Type B pancreatic cell (in vitro differentiated cells): ENCODE data around the gene JAKMIP2. TPM values are rescaled to one million over a fixed set of nuclear protein-coding genes. Genes with fewer than 3 reads are reported as not detected.

Experiments
- DNase-seq: peaks from one replicate; pipeline ENCODE4 v3.0.0; 2021; ENCODE audit warnings: mixed read lengths; ENCODE audit not compliant: unreplicated experiment; ENCODE audit errors: extremely low spot score
- H3K27ac Mint-ChIP-seq: 2 replicates; pipeline ENCODE4 v1.8.0; 2021; ENCODE audit warnings: mild to moderate bottlenecking, mixed read lengths
- H3K27me3 Mint-ChIP-seq: 2 replicates; pipeline ENCODE4 v1.8.0; 2021; ENCODE audit warnings: mixed read lengths
- H3K36me3 Mint-ChIP-seq: 2 replicates; pipeline ENCODE4 v1.8.0; 2021; ENCODE audit warnings: mixed read lengths
- H3K4me1 Mint-ChIP-seq: one replicate; pipeline ENCODE4 v1.8.0; 2021; ENCODE audit warnings: mixed read lengths; ENCODE audit not compliant: unreplicated experiment
- H3K4me3 Mint-ChIP-seq: 2 replicates; pipeline ENCODE4 v1.8.0; 2021; ENCODE audit warnings: mild to moderate bottlenecking, mixed read lengths
- H3K9me3 Mint-ChIP-seq: 2 replicates; pipeline ENCODE4 v1.8.0; 2021; ENCODE audit warnings: mixed read lengths
- total RNA-seq: library from RNA; stranded (reverse); gene quantifications from 2 replicates; pipeline ENCODE4 v1.2.1, GENCODE V29; 2021; ENCODE audit warnings: low replicate concordance
- TF ChIP-seq, protein P1 (sequence below): fragments of 200-600 bp; sonication (generic); conservative IDR thresholded peaks from 2 replicates; pipeline ENCODE4 v1.5.0; 2021; ENCODE audit warnings: antibody characterized with exemption, mild to moderate bottlenecking

Gene JAKMIP2
- total RNA-seq, 1 donor from 2014 or later = 13.8 TPM

GRCh38 chr5:147751156-147751830, 31.2 kb downstream of the JAKMIP2 start:
- Mint-ChIP-seq H3K9me3 (no peaks in the 10 kb centered on the region), H3K27me3 (no peaks in the 10 kb centered on the region), H3K4me3 (no peak overlapping the region), H3K4me1 (peaks cover 22% of the 10 kb centered on the region), H3K36me3 (peaks cover 4% of the 10 kb centered on the region), H3K27ac (no peak overlapping the region)
- TF ChIP-seq, protein P1, sequence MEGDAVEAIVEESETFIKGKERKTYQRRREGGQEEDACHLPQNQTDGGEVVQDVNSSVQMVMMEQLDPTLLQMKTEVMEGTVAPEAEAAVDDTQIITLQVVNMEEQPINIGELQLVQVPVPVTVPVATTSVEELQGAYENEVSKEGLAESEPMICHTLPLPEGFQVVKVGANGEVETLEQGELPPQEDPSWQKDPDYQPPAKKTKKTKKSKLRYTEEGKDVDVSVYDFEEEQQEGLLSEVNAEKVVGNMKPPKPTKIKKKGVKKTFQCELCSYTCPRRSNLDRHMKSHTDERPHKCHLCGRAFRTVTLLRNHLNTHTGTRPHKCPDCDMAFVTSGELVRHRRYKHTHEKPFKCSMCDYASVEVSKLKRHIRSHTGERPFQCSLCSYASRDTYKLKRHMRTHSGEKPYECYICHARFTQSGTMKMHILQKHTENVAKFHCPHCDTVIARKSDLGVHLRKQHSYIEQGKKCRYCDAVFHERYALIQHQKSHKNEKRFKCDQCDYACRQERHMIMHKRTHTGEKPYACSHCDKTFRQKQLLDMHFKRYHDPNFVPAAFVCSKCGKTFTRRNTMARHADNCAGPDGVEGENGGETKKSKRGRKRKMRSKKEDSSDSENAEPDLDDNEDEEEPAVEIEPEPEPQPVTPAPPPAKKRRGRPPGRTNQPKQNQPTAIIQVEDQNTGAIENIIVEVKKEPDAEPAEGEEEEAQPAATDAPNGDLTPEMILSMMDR = no peak
- DNase-seq = no peak

DNA sequence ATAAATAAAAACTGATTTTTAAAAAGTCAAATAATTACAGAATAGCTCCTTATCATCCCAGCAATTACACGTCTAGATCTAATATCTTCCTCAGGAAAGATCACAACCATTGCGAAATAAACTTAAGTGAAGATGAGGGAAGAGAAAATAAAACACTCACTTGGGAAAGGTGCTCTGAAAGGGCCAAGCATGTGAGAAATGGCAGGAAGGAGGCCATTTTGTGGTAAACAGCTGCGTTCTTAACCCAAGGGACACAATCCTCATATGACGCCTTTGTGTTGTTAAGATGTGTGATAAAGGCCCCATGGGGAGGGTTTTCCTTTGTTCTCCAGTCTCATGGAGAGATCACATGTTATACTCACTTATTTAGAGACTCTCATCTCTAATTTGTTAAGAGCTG, 32.5 kb downstream of the JAKMIP2 start:
- no peak overlapping the region for H3K4me3 Mint-ChIP-seq
- H3K36me3 Mint-ChIP-seq = peaks cover 4% of the 10 kb centered on the region
- TF ChIP-seq, protein P1 = no peak
- no peak overlapping the region for H3K27ac Mint-ChIP-seq
- H3K4me1 Mint-ChIP-seq = peaks cover 27% of the 10 kb centered on the region
- H3K9me3 Mint-ChIP-seq = no peaks in the 10 kb centered on the region
- DNase-seq = no peak
- no peaks in the 10 kb centered on the region for H3K27me3 Mint-ChIP-seq

DNA sequence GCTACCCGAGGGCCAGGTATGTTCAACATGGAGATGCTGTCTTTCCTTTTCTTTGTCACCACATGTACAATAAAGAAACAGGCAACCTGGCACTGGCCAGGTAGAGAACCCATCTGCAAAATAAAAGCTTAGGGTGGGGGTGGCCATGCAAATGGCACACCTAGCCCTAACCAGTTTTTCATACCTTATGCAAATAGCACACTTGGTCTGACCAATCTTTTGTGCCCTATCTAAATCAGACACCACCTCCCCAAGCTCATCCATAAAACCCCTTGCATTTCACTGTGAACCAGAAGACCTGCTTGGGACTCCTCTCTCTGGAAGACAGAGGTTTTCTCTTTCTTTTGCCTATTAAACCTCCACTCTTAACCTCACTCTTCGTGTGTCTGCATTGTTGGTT, 33.9 kb downstream of the JAKMIP2 start:
- no peak overlapping the region for H3K27ac Mint-ChIP-seq
- TF ChIP-seq, protein P1 = no peak
- peaks cover 4% of the 10 kb centered on the region for H3K36me3 Mint-ChIP-seq
- peaks cover 33% of the 10 kb centered on the region for H3K4me1 Mint-ChIP-seq
- no peak overlapping the region for H3K4me3 Mint-ChIP-seq
- no peaks in the 10 kb centered on the region for H3K9me3 Mint-ChIP-seq
- no peaks in the 10 kb centered on the region for H3K27me3 Mint-ChIP-seq
- no peak for DNase-seq

DNA sequence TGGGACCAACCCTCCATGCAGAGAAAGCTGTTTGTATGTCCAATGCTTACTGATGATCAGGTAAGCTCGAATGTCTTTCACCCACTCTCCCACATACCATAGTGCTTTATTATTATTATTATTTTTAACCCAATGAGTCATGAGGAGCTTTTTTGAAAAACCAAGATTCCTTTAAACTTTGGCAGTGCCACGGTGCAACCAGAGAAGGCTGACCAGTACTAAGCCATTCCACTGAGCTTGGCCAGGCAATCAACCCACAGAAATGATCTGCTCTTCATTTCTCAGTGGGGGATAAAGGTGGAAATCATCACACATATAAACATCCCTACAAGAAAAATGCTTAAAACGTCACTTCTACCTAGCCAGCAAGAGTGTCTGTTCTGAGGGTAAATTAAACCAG, 35.5 kb downstream of the JAKMIP2 start:
- Mint-ChIP-seq H3K4me3 (no peak overlapping the region), H3K27me3 (no peaks in the 10 kb centered on the region), H3K36me3 (no peaks in the 10 kb centered on the region), H3K27ac (no peak overlapping the region), H3K9me3 (no peaks in the 10 kb centered on the region), H3K4me1 (peaks cover 30% of the 10 kb centered on the region)
- TF ChIP-seq, protein P1 = no peak
- DNase-seq = no peak

- DNase-seq = no peak
- no peaks in the 10 kb centered on the region for H3K36me3 Mint-ChIP-seq
- no peaks in the 10 kb centered on the region for H3K27me3 Mint-ChIP-seq
- H3K27ac Mint-ChIP-seq = no peak overlapping the region
- TF ChIP-seq, protein P1 = no peak
- peaks cover 20% of the 10 kb centered on the region for H3K4me1 Mint-ChIP-seq
- H3K9me3 Mint-ChIP-seq = no peaks in the 10 kb centered on the region
- no peak overlapping the region for H3K4me3 Mint-ChIP-seq
Observed at GRCh38 chr5:147743678-147744374, 38.7 kb downstream of the JAKMIP2 start.
